A673 (cell line): Measurements from ENCODE around the gene LMF1. TPM values are rescaled to one million over a fixed set of nuclear protein-coding genes. Genes with fewer than 3 reads are reported as not detected.

Experiments
- BruUV-seq: library from RNA; stranded (reverse); fragments of 400-500 nt; replicated peaks from 2 replicates; lab custom pipeline; 2021; lab: Mats Ljungman, UMichigan
- CTCF ChIA-PET: fragments of 300-600 bp; sonication (Branson Sonifier 250); formaldehyde crosslinking; loops from one replicate; lab custom pipeline; 2022; ENCODE audit warnings: antibody characterized with exemption; lab: Charles Lee
- POLR2A ChIA-PET: fragments of 300-600 bp; sonication (Branson Sonifier 250); formaldehyde crosslinking; loops from one replicate; lab custom pipeline; 2022; ENCODE audit warnings: antibody characterized with exemption; ENCODE audit not compliant: low non-redundant PET; lab: Charles Lee
- DNase-seq: peaks from one replicate; pipeline ENCODE4 v3.0.0-alpha.2; 2015; ENCODE audit warnings: low spot score
- H3K27ac ChIP-seq: fragments of 200-600 bp; sonication (generic); 2 replicates; pipeline ENCODE4 v1.5.1; 2016; ENCODE audit warnings: mixed run types, low read depth, mild to moderate bottlenecking, mixed read lengths, antibody characterized with exemption, low read length; ENCODE audit not compliant: poor library complexity, severe bottlenecking
- H3K27me3 ChIP-seq: fragments of 200-600 bp; sonication (generic); replicated peaks from 2 replicates; pipeline ENCODE4 v1.6.1; 2017; ENCODE audit warnings: mixed run types, low read depth, mild to moderate bottlenecking, mixed read lengths, antibody characterized with exemption, low read length; ENCODE audit not compliant: insufficient read depth, poor library complexity
- H3K36me3 ChIP-seq: fragments of 200-600 bp; sonication (generic); 2 replicates; pipeline ENCODE4 v1.6.1; 2016; ENCODE audit warnings: mixed run types, mild to moderate bottlenecking, mixed read lengths, antibody characterized with exemption, low read length; ENCODE audit not compliant: insufficient read depth, poor library complexity, severe bottlenecking
- H3K4me1 ChIP-seq: fragments of 200-600 bp; sonication (generic); 2 replicates; pipeline ENCODE4 v1.6.1; 2017; ENCODE audit warnings: mixed run types, mild to moderate bottlenecking, mixed read lengths, antibody characterized with exemption, low read length; ENCODE audit not compliant: insufficient read depth, poor library complexity, severe bottlenecking
- H3K4me3 ChIP-seq: fragments of 200-600 bp; sonication (generic); 2 replicates; pipeline ENCODE4 v1.5.1; 2016; ENCODE audit warnings: low read depth, mixed run types, mild to moderate bottlenecking, mixed read lengths, low read length; ENCODE audit not compliant: poor library complexity, severe bottlenecking
- H3K9me3 ChIP-seq: fragments of 200-600 bp; sonication (generic); 2 replicates; pipeline ENCODE4 v1.6.1; 2016; ENCODE audit warnings: mixed run types, low read depth, mild to moderate bottlenecking, mixed read lengths, antibody characterized with exemption, low read length; ENCODE audit not compliant: poor library complexity, severe bottlenecking
- EZH2 ChIP-seq: fragments of 200-600 bp; sonication (generic); IDR thresholded peaks from 2 replicates; pipeline ENCODE4 v1.6.1; 2017; ENCODE audit warnings: borderline replicate concordance, low read depth, mild to moderate bottlenecking, mixed read lengths, antibody characterized with exemption, low read length; ENCODE audit not compliant: poor library complexity, severe bottlenecking
- intact Hi-C: fragments of 100-400 bp; cut with micrococcal nuclease; formaldehyde crosslinking; loops from one replicate; pipeline ENCODE4 v1.10.0; 2022; ENCODE audit not compliant: unreplicated experiment
- total RNA-seq: library from RNA; stranded (reverse); gene quantifications from 2 replicates; pipeline ENCODE4 v1.2.3, GENCODE V29; 2021
- TF ChIP-seq, protein P1 (sequence below): fragments of 300-800, 200-600 bp; sonication (generic); conservative IDR thresholded peaks from 2 replicates; pipeline ENCODE4 v1.5.1; 2017; ENCODE audit warnings: low read depth, mild to moderate bottlenecking, antibody characterized with exemption, low read length, moderate library complexity, mixed read lengths

The LMF1 gene
- total RNA-seq, 1 experiment from 2014 or later = 21.0 TPM

DNA sequence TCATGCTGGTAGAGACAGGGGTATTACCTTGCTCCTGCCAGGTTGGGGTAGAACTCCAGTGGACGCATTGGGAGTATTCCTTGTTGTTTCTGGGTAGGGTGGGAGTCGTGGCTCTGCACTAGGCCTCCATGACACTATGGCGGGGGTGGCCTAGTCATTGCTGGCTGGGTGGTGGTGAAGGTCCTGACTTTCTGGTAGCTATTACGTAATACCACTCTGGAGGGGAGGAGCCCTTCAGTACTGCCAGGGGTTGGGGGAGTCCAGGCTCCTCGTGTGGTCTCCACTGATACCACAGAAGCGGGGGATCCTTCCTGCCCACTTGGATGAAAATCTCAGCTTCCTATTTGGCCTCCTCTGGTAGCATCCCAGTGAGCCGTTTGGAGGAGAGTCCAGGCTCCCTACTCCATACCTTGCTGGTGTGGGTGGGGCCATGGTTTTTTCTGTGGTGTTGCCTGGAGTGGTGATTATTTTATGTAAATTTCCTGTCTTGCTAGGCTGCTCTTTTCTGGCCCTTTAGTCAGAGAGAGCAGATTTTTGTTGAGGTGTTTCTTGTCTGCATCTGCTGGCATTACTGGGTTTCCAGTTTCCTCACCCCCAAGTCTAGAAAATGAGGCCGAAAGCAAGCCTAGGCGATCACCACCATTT lies 104.4 kb downstream of the LMF1 start:
- no peak for TF ChIP-seq EZH2
- TF ChIP-seq, protein P1, sequence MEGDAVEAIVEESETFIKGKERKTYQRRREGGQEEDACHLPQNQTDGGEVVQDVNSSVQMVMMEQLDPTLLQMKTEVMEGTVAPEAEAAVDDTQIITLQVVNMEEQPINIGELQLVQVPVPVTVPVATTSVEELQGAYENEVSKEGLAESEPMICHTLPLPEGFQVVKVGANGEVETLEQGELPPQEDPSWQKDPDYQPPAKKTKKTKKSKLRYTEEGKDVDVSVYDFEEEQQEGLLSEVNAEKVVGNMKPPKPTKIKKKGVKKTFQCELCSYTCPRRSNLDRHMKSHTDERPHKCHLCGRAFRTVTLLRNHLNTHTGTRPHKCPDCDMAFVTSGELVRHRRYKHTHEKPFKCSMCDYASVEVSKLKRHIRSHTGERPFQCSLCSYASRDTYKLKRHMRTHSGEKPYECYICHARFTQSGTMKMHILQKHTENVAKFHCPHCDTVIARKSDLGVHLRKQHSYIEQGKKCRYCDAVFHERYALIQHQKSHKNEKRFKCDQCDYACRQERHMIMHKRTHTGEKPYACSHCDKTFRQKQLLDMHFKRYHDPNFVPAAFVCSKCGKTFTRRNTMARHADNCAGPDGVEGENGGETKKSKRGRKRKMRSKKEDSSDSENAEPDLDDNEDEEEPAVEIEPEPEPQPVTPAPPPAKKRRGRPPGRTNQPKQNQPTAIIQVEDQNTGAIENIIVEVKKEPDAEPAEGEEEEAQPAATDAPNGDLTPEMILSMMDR = no peak
- no TSS peak for BruUV-seq
- POLR2A ChIA-PET = no interaction called here
- Histone ChIP-seq H3K27me3 (no peaks in the 10 kb centered on the region), H3K9me3 (no peaks in the 10 kb centered on the region), H3K4me1 (no peaks in the 10 kb centered on the region), H3K4me3 (no peak overlapping the region), H3K27ac (no peak overlapping the region), H3K36me3 (no peaks in the 10 kb centered on the region)
- intact Hi-C loops = no loop called here
- CTCF ChIA-PET = no interaction called here
- DNase-seq = no peak

DNA sequence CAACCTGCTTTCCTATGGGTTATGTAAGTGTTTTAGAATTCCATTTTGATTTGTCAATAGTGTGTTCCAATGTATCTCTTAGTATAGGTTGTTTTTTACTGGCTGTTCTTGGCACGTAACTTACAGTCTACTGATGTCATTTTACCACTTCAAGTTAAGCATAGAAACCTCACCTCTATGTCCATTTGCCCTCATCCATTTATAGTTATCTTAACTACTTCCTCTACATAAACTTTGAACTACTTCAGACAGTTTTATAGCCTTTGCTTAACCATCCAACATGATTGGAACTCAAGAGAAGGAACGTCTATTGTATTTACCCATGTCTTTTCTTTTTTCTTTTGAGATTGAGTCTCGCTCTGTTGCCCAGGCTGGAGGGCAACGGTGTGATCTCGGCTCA lies 105.8 kb downstream of the LMF1 start:
- no peaks in the 10 kb centered on the region for H3K9me3 ChIP-seq
- H3K36me3 ChIP-seq = no peaks in the 10 kb centered on the region
- intact Hi-C loops = no loop called here
- POLR2A ChIA-PET = no interaction called here
- no peak for DNase-seq
- TF ChIP-seq, protein P1 = no peak
- TF ChIP-seq EZH2 = no peak
- H3K4me1 ChIP-seq = no peaks in the 10 kb centered on the region
- H3K27me3 ChIP-seq = no peaks in the 10 kb centered on the region
- no peak overlapping the region for H3K4me3 ChIP-seq
- CTCF ChIA-PET = no interaction called here
- no peak overlapping the region for H3K27ac ChIP-seq
- no TSS peak for BruUV-seq

DNA sequence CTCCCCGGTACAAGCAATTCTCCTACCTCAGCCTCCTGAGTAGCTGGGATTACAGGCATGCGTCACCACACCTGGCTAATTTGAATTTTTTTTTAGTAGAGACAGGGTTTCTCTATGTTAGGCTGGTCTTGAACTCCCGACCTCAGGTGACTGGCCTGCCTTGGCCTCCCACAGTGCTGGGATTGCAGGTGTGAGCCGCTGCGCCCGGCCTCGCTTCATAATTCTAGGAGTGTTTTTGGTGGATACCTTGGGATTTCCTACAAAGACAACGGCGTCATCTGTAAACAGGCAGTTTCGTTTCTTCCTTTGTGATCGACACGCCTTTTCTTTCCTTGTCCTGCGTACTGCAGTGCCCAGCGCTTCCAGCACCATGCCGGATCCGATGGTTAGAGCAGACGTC lies 109.3 kb downstream of the LMF1 start:
- Histone ChIP-seq H3K4me3 (no peak overlapping the region), H3K27ac (no peak overlapping the region), H3K4me1 (no peaks in the 10 kb centered on the region), H3K9me3 (no peaks in the 10 kb centered on the region), H3K36me3 (no peaks in the 10 kb centered on the region), H3K27me3 (no peaks in the 10 kb centered on the region)
- TF ChIP-seq, protein P1 = no peak
- no peak for TF ChIP-seq EZH2
- BruUV-seq = no TSS peak
- DNase-seq = no peak
- POLR2A ChIA-PET = no interaction called here
- CTCF ChIA-PET = interaction anchor here (0.6 kb wide), 1 partner anchor 196 kb away, joined by 3 read pairs; no protein-coding TSS in a partner anchor
- intact Hi-C loops = no loop called here
